DND-41 (cell line): ENCODE results near the gene FEM1B.

Experiments
- CTCF ChIP-seq: IDR thresholded peaks from 2 replicates; pipeline ENCODE4 v1.5.1; 2012; ENCODE audit warnings: borderline replicate concordance, low read length, moderate library complexity, mild to moderate bottlenecking; ENCODE audit not compliant: poor library complexity, severe bottlenecking; ENCODE audit errors: extremely low read depth
- EZH2 ChIP-seq: IDR thresholded peaks from 3 replicates; pipeline ENCODE4 v1.6.1; 2012; ENCODE audit warnings: borderline replicate concordance, low read depth, mild to moderate bottlenecking, moderate library complexity, low read length, inconsistent platforms; ENCODE audit not compliant: severe bottlenecking

GRCh38 chr15:68301301-68301700, 23.8 kb downstream of the FEM1B start:
- TF ChIP-seq CTCF (no peak), EZH2 (no peak)
